HS-27A (cell line): ENCODE results near the gene CMTM4.
A peak's percentile ranks its signal among the peaks of the same experiment; 100 is the strongest.
"Not testable (repeated sequence)": the region's sequence is repeated elsewhere in the genome, so short reads cannot be mapped to it uniquely, and the experiment has no call there.

ENCODE experiments used
- DNase-seq: peaks from one replicate; pipeline ENCODE4 v3.0.0-alpha.2; 2012; ENCODE audit warnings: low read depth, missing footprints

Gene CMTM4

DNA sequence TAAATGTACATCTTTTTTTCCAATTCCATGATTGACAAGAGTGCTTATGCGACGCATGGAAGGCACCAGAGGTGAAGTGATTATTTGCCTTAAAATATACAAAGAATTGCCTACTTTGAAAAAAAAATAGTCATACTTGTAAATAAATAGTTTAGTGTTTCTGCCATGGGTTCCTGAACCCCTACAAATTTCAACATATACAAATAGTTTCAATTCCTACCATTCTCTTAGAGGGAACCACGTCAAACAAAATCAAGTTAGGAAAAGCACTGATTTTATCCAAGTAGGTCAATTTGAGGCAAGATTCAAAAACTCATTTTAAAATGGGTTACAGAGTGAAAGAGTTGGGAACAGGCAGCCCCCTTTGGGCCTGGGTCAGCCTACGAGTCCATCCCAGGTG, 80.4 kb downstream of the CMTM4 start:
- no peak for DNase-seq

GRCh38 chr16:66614161-66614802, 82.3 kb downstream of the CMTM4 start:
- DNase-seq, result no peak

- DNase-seq, result no peak
Observed at GRCh38 chr16:66612422-66612821, 84.1 kb downstream of the CMTM4 start.

DNA sequence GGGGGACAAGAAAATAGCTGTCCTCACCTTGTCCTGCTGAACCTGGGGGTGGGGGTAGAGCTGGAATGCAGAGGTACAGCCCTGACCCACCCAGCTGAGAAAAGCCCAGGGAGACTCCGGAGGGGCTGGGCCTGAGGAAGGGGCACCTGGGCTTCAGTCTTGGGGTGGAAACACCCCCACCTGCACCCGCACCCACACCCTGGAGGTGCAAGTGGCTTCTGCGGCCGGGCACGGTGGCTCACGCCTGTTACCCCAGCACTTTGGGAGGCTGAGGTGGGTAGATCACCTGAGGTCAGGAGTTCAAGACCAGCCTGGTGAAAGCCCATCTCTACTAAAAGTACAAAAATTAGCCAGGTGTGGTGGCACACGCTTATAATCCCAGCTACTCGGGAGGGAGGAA, 84.6 kb downstream of the CMTM4 start:
- DNase-seq, result not testable (repeated sequence)

- DNase-seq, result no peak
Observed at GRCh38 chr16:66610111-66610820, 86.3 kb downstream of the CMTM4 start.

DNA sequence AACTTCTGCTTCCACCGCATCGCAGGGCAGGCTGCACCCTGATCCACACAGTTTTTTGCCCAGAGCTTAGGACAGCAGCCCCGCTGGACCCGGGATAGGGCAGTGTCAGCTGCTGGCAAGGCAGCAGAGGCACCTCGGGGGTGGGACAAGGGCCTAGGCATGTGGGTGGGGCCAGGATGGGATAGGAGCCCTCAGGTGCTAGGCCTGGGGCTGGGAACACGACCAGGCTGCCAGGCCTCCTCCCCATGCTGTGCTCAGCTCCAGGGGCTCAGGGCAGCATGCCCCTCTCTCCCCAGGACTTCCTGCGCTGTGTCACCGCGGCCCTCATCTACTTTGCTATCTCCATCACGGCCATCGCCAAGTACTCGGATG, 87.4 kb downstream of the CMTM4 start:
- no peak for DNase-seq

DNA sequence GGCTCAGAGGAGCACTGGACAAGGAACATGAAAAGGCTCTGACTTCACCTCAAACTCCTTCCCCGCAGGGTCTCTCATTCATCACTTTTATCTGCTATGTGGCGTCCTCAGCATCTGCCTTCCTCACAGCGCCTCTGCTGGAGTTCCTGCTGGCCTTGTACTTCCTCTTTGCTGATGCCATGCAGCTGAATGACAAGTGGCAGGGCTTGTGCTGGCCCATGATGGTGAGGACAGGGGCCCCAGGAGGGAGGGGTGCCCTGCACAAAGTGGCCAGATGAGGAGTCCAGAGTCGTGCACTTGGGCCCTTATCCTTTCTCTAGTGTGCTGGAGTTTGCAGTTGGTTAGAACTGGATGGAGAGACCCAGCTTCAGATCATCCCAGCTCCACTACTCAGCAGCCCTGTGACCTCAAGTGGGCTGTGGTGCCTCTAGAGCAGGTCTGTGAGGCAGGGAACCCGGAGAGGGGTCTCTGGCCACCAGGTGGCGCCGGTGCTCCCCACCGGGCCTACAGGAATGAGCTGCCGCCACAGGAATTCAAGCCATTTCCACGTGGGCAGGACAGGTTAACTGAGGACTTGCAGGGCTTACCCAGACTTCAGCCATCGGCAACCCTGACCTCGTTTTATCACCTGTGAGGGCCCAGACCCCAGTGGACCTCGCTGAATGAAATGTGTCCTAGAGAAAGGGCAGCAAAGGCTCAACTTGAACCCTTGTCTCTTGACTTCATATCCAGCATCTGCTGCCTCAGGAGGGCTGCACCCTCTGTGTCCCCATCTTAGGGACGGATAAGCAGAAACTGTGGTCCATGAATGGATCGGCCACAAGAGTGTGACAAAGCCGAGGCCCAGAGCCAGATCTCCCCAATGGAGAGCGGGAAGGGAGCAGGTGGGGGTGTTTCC, 88.1 kb downstream of the CMTM4 start:
- DNase-seq, result peak; percentile 70

DNA sequence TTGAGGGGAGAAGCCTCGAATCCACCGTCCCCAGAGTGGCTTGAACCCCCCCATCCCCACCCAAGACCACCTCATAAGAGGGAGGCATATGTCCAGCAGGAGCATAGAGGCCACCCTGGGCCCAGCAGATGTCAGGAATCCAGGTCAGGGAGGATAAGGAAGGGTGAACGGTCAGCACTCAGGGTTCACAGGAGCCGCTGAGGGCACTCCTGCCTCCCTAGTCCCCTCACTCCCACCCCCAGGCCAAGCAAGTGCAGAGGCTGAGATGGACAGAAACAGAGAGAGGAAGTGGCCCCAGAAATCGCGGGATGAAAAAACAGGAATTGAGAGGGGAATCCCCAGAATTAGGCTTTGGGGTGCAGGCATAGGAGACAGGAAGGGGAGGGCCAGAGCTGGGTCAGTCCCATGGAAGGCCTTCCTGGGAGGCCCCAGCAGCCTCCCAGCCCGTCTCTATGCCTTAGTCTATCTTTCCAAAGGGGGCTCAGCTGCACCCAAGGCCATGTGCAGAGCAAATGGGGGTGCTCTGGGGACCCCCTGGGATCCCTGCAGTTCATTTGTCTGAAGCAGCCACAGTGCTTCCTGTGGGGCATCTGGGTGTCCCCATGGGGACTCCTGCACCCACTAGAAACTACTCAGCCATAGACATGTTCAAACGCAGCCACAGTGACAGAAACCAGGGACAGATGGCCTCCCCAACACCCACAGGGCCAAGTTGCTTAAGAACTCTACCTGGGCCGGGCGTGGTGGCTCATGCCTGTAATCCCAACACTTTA, 90.4 kb downstream of the CMTM4 start:
- no peak for DNase-seq

- no peak for DNase-seq
Observed at GRCh38 chr16:66605177-66605978, 91.2 kb downstream of the CMTM4 start.

DNA sequence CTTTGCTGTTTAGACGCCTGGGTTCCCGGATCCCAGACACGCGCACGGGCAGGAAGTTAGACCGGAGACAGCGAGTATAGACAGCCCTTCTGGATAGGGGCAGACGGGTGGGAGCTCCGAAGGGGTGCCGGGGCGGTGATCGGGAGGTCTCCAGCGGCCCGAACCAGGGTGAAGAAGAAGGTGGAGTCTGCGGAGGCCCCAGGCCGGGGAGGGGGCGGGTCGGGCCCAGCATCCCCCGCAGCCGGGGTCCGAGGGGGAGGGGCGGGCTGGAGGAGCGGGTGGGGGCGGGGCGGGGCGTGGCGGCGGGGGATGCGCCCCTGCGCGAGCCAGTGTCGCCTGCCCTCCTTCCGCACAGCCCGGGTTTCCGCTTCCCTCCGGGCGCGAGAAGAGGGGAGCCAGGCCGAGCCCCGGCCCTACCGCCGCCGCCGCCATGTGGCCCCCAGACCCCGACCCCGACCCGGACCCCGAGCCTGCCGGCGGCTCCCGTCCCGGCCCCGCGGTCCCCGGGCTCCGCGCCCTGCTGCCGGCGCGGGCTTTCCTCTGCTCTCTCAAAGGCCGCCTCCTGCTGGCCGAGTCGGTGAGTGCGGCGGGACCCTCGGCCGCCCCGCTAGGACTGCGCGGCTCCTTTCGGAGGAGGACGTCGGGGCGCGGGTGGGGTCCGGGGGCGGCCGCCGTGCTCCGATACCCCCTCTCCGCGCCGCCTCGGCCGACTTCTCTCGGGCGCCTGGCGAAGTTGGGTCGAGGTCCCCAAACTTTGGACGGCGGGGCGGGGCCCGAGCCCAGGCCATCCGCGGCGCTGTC, 92.0 kb downstream of the CMTM4 start, which contains the start of gene CMTM3:
Gene CMTM3 (plus strand): TSS at position 329 of the 801 bp plus-strand sequence. CDS start 102 bp downstream, at position 431.
- DNase-seq, result no peak

DNA sequence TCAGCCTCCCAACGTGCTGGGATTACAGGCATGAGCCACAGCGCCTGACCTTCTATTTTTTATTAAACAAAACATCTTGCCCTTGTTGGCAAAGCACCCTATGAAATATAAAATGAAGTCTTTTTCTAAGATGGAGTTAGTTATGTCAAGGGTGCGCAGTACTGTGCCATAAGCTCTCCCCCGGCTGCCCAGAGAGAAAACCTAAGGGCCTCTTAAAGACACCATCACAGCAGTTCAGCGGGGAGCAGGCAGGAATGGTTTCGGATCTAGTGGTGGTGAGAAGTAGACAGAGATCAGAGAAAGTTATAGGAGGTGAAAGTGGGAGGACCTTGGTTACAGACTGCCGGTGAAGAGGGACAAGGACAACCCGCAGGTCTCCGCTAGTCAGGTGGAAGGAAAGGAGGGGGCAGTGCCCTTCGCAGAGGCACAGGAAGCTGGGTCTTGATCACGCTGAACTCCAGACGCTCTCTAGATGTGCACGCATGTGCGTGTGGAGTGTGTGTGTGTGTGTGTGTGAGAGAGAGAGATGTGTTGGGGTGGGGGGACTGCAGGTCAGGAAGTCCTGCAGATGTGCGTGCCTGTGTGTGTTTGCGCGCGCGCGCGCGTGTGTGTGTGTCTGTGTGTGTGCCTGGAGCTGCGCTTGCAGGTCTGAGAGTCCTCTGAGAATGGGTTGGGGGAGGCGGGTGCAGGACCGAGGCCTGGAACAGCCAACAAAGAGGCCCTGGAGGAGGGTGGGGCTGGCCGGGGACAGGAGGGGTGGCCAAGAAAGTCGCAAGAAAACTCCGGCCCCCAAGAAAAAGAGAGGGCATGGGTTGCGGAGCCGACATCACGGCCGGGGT, 92.8 kb downstream of the CMTM4 start:
- DNase-seq, result no peak

DNA sequence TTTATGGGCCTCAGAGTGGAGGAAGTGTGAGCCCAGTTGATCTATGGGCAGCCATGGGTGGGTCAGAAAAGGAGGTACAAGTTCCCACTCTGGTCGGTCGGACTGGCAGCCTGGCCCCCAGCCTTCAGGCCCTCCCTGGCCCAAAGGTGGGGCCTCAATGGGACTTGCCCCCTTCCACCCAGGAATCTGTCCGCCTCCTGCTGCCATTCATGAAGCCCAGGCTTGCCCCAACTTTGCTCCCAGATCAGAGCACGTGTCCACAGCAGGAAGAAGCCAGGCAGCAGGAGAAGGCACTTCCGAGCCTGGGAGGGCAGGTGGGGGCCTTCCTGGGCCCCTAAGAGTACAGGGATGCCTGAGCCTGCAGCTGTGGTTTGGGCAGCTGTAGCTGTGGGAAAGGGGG, 95.1 kb downstream of the CMTM4 start:
- DNase-seq, result no peak

DNA sequence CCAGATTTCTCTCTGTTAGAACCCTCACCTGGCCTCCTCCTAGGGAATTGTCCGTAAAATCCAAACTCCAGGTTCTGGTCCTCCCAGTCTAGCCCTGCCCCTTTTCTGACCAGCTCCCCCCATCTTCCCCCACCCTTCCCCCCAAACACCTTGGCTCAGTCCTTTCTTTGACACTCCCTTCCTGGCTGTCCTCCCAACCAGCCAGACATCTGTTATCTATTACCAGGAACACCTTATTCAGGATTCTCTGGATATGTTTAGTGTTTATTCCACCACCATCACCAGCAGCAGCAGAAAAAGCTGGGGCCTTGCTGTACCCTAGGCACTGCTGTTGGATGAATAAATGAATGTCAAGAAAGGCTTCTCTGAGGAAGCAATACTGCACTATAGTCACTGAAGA, 96.1 kb downstream of the CMTM4 start:
- no peak for DNase-seq

- no peak for DNase-seq
Observed at GRCh38 chr16:66599726-66600125, 96.8 kb downstream of the CMTM4 start.

DNA sequence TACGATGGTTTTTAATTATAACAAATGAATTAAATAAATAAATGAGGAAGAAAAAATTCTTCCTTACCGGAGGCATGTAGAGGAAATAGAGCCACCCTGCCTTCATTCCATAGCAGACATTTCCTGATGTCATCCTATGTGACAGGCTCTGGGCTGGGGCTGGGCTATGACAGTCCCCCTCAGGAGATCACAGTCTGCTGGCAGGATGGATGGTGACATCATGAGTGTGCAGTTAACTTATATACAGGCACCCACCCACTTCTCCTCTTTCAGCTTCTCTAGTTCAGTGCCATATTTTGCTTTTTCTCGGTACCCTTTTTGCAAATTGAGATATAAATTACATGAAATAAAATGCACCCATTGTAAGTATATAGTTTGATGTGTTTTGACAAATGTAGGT, 98.4 kb downstream of the CMTM4 start:
- no peak for DNase-seq

DNA sequence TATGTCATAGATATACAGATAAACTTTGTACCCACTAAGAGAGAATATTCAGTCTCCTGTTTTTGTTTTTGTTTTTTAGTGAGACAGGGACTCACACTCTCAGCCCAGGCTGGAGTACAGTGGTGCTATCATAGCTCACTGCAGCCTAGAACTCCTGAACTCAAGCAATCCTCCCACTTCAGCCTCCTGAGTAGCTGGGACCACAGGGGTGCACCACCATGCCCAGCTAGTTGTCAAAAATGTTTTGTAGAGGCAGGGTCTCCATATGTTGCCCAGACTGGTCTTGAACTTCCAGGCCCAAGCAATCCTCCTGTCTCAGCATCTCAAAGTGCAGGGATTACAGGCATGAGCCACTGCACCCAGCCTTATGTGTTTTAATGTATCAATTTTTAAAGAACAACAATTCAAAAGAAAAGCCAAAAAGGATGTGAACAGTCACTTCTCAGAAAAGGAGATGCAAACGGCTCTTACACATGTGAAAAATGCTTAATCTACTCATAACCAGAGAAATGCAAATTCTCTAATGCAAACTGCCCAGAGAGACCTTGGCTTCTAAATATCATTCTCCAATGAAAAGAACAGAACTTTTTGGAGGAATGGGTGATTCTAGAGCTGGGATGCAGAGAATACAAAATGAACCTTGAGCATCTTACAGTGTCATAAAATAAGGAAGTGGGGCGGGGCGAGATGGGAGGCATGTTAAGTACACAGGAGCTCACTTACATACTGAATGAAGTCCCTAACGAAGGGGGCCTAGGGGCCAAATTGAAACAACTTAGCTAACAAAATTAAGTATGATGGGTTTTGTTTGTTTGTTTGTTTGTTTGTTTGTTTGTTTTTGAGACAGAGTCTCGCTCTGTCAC, 99.3 kb downstream of the CMTM4 start:
- no peak for DNase-seq

DNA sequence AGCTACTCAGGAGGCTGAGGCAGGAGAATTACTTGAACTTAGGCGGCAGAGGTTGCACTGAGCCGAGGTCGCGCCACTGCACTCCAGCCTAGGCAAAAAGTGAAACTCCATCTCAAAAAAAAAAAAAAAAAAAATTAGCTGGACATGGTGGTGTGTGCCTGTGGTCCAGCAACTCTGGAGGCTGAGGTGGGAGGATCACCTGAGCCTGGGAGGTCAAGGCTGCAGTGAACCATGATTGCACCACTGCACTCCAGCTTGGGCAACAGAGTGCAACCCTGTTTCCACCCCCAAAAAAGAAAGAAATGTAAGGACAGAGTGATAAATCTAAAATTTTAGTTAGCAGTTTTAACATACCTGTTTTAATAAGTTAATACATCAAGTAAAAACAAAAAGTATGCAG, 100.0 kb downstream of the CMTM4 start:
- not testable (repeated sequence) for DNase-seq

DNA sequence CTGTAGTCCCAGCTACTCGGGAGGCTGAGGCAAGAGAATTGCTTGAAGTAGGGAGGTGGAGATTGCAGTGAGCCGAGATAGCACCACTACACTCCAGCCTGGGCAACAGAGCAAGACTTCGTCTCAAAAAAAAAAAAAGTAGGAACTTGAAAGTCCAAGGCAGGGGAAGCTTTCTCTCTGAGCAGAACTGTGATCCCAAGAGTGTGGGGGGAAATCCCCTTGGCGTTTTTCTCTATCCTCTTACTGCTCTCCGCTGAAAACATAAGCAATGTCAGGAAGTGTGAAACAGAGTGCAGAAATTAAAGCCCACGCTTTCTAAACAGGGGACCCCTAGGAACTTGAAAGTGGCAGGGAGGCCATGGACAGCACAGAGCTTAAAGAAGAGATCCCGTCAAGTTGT, 101.8 kb downstream of the CMTM4 start:
- DNase-seq, result no peak
